Tibial artery (tissue), 4 donors: ENCODE measurements around the gene KIF12.
"Not testable (repeated sequence)": the region's sequence is repeated elsewhere in the genome, so short reads cannot be mapped to it uniquely, and the experiment has no call there.

Source experiments
- DNase-seq, 2 donors: peaks; one replicate each; pipeline ENCODE4 v3.0.0-alpha.2; 2019
- H3K27ac ChIP-seq, 2 donors: fragments of 200-600 bp; sonication (generic) in 1 of 2; 1 replicate in 1 of 2; 2 replicates in 1 of 2; pipeline ENCODE4 v1.5.1; 2018 to 2019; ENCODE audit warnings: mild to moderate bottlenecking in 1 of 2
- H3K27me3 ChIP-seq, 2 donors: fragments of 200-600 bp; sonication (generic) in 1 of 2; one replicate each; pipeline versions ENCODE4 v1.5.1 to v1.6.0; 2016 to 2019
- H3K36me3 ChIP-seq, 3 donors: fragments of 200-600 bp; sonication (generic) in 2 of 3; one replicate each; pipeline ENCODE4 v1.5.1; 2016 to 2019; ENCODE audit warnings: mild to moderate bottlenecking in 2 of 3
- H3K4me1 ChIP-seq, 4 donors: fragments of 200-600 bp; sonication (generic) in 2 of 4; 1 replicate in 3 of 4; 2 replicates in 1 of 4; pipeline ENCODE4 v1.5.1; 2016 to 2019
- H3K4me3 ChIP-seq, 2 donors: fragments of 200-600 bp; sonication (generic) in 1 of 2; 1 replicate in 1 of 2; 2 replicates in 1 of 2; pipeline ENCODE4 v1.5.1; 2018 to 2019; ENCODE audit warnings: mild to moderate bottlenecking in 2 of 2
- H3K9me3 ChIP-seq, 3 donors: fragments of 200-600 bp; sonication (generic) in 1 of 3; one replicate each; pipeline ENCODE4 v1.5.1; 2016 to 2019
- CTCF ChIP-seq, 2 experiments: fragments of 200-600 bp in 1 of 2; fragments of 450-650 bp in 1 of 2; IDR thresholded peaks; one replicate each; pipeline ENCODE4 v1.5.1; 2017 to 2019; ENCODE audit warnings: antibody characterized with exemption in 2 of 2, mild to moderate bottlenecking in 1 of 2, moderate library complexity in 1 of 2
- intact Hi-C: fragments of 100-400 bp; cut with DNase I; formaldehyde crosslinking; loops from one replicate; pipeline ENCODE4 v1.15.0; 2023; ENCODE audit warnings: low total_unique reads

KIF12 gene

DNA sequence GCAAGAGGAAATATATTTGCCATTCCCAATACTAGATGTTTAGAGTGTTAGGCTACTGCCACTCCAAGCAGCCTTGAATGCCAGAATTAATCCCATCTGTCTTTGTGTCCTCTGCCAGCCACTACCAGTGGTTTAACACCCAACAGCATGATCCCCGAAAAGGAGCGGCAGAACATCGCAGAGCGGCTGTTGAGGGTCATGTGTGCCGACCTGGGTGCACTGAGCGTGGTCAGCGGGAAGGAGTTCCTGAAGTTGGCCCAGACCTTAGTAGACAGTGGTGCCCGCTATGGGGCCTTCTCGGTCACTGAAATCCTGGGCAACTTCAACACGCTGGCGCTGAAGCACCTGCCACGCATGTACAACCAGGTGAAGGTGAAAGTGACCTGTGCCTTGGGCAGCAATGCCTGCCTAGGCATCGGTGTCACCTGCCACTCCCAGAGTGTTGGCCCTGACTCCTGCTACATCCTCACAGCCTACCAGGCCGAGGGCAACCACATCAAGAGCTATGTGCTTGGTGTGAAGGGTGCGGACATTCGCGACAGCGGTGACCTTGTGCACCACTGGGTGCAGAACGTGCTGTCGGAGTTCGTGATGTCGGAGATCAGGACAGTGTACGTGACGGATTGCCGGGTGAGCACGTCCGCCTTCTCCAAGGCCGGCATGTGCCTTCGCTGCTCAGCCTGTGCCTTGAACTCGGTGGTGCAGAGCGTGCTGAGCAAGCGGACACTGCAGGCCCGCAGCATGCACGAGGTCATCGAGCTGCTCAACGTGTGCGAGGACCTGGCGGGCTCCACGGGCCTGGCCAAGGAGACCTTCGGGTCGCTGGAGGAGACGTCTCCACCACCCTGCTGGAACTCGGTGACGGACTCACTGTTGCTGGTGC lies 50.3 kb downstream of the KIF12 start:
- Histone ChIP-seq H3K36me3 (peaks cover 32 to 63% (median 45%) of the 10 kb centered on the region in 3 donors), H3K4me3 (no peak overlapping the region), H3K27ac (no peak overlapping the region), H3K9me3 (peaks cover 0 to 6% (median 0%) of the 10 kb centered on the region in 3 donors), H3K4me1 (no peaks in the 10 kb centered on the region), H3K27me3 (no peaks in the 10 kb centered on the region)
- intact Hi-C loops: no loop called here
- DNase-seq: peak in 1 of 2 donors; percentile 28
- TF ChIP-seq CTCF (IDR thresholded peaks at IDR 0.05): no peak

DNA sequence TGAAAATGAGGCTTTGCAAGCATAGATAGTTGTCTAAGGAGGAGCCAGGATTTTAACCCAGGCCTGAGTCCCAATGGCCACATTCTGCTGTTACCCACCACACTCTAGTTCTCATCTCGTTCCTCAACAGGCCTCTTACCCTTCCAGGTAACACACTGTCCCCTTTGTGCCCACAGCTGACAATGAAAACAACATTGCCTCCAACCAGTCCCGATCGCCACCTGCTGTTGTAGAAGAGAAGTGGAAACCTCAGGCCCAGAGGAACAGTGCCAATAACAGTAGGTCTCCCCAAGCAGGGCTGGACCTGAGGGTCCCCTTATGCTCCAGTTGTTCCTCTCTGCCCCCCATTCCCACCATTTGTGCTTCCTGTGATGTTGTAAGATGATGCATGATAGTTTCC lies 51.4 kb downstream of the KIF12 start:
- Histone ChIP-seq H3K9me3 (peaks cover 0 to 6% (median 2%) of the 10 kb centered on the region in 3 donors), H3K36me3 (peaks cover 36 to 66% (median 56%) of the 10 kb centered on the region in 3 donors), H3K4me1 (no peaks in the 10 kb centered on the region), H3K27me3 (no peaks in the 10 kb centered on the region), H3K4me3 (no peak overlapping the region), H3K27ac (no peak overlapping the region)
- peak in 1 of 2 experiments; percentile 10 for TF ChIP-seq CTCF (IDR thresholded peaks at IDR 0.05)
- DNase-seq: peak in 1 of 2 donors; percentile 49
- intact Hi-C loops: no loop called here

GRCh38 chr9:114046875-114047274 lies 52.2 kb downstream of the KIF12 start:
- no peak for DNase-seq
- H3K27ac ChIP-seq: no peak overlapping the region
- H3K4me1 ChIP-seq: no peaks in the 10 kb centered on the region
- H3K36me3 ChIP-seq: peaks cover 39 to 59% (median 56%) of the 10 kb centered on the region in 3 donors
- peaks cover 0 to 6% (median 2%) of the 10 kb centered on the region in 3 donors for H3K9me3 ChIP-seq
- no peak overlapping the region for H3K4me3 ChIP-seq
- no peaks in the 10 kb centered on the region for H3K27me3 ChIP-seq
- intact Hi-C loops: no loop called here
- no peak for TF ChIP-seq CTCF (IDR thresholded peaks at IDR 0.05)

GRCh38 chr9:114046237-114046755 lies 52.8 kb downstream of the KIF12 start:
- intact Hi-C loops: no loop called here
- no peak overlapping the region for H3K4me3 ChIP-seq
- H3K36me3 ChIP-seq: peaks cover 39 to 53% (median 50%) of the 10 kb centered on the region in 3 donors
- no peak for DNase-seq
- no peak overlapping the region for H3K27ac ChIP-seq
- H3K9me3 ChIP-seq: peaks cover 0 to 6% (median 2%) of the 10 kb centered on the region in 3 donors
- TF ChIP-seq CTCF (IDR thresholded peaks at IDR 0.05): no peak
- H3K4me1 ChIP-seq: no peaks in the 10 kb centered on the region
- no peaks in the 10 kb centered on the region for H3K27me3 ChIP-seq

DNA sequence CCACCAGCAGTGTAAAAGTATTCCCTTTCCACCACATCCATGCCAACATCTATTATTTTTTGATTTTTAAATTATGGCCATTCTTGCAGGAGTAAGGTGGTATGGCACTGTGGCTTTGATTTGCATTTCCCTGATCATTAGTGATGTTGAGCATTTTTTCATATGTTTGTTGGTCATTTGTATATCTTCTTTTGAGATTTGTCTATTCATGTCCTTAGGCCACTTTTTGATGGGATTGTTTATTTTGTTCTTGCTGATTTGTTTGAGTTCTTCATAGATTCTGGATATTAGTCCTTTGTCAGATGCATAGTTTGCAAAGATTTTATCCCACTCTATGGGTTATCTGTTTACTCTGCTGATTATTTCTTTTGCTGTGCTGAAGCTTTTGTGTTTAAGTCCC lies 55.4 kb downstream of the KIF12 start:
- H3K27ac ChIP-seq, H3K27me3 ChIP-seq, H3K4me3 ChIP-seq, H3K4me1 ChIP-seq, DNase-seq, intact Hi-C loops, H3K9me3 ChIP-seq: not testable (repeated sequence)
- H3K36me3 ChIP-seq: peaks cover 26 to 41% (median 40%) of the 10 kb centered on the region in 3 donors
